HepG2 (cell line): ENCODE results near the gene MPC1. TPM values are rescaled to one million over a fixed set of nuclear protein-coding genes. Genes with fewer than 3 reads are reported as not detected.
"Not testable (repeated sequence)": the region's sequence is repeated elsewhere in the genome, so short reads cannot be mapped to it uniquely, and the experiment has no call there.

Experiments
- ADNP ChIP-seq: sonication (generic); formaldehyde crosslinking; IDR thresholded peaks from 2 replicates; pipeline ENCODE4 v1.4.0; 2020; ENCODE audit warnings: missing genetic modification reagents
- BORCS8-MEF2B ChIP-seq: sonication (generic); formaldehyde crosslinking; IDR thresholded peaks from 2 replicates; pipeline ENCODE4 v1.8.0; 2022; ENCODE audit warnings: mild to moderate bottlenecking, missing genetic modification reagents
- CREM ChIP-seq, 2 experiments: sonication (generic) in 1 of 2; formaldehyde crosslinking in 1 of 2; IDR thresholded peaks; 2 replicates each; pipeline versions ENCODE4 v1.4.0 to v1.6.1; 2016 to 2020; ENCODE audit warnings: antibody characterized with exemption in 1 of 2, mild to moderate bottlenecking in 1 of 2, missing genetic modification reagents in 1 of 2
- CSRNP1 ChIP-seq: sonication (generic); formaldehyde crosslinking; IDR thresholded peaks from 2 replicates; pipeline ENCODE4 v1.8.1; 2023; ENCODE audit warnings: mild to moderate bottlenecking, missing genetic modification reagents
- FOSL2 ChIP-seq: sonication (generic); formaldehyde crosslinking; IDR thresholded peaks from 2 replicates; pipeline ENCODE4 v1.4.0; 2020; ENCODE audit warnings: missing genetic modification reagents
- GABPA ChIP-seq, 2 experiments: IDR thresholded peaks; 2 replicates each; pipeline ENCODE4 v1.6.1; 2011 to 2016; ENCODE audit warnings: low read depth in 2 of 2, low read length in 1 of 2, missing biosample characterization in 1 of 2, missing genetic modification characterization in 1 of 2
- KAT7 ChIP-seq: IDR thresholded peaks from 2 replicates; pipeline ENCODE4 v1.6.1; 2018; ENCODE audit warnings: borderline replicate concordance, missing compliant biosample characterization
- LRRFIP1 ChIP-seq: sonication (generic); formaldehyde crosslinking; conservative IDR thresholded peaks from 2 replicates; pipeline ENCODE4 v1.4.0; 2020; ENCODE audit warnings: missing genetic modification reagents
- NAIF1 ChIP-seq: sonication (generic); formaldehyde crosslinking; IDR thresholded peaks from 2 replicates; pipeline ENCODE4 v1.5.0; 2020; ENCODE audit warnings: mild to moderate bottlenecking, missing genetic modification reagents, borderline replicate concordance
- PITX1 ChIP-seq: sonication (generic); formaldehyde crosslinking; IDR thresholded peaks from 2 replicates; pipeline ENCODE4 v1.5.1; 2020; ENCODE audit warnings: mild to moderate bottlenecking, missing genetic modification reagents
- POGZ ChIP-seq: sonication (generic); formaldehyde crosslinking; IDR thresholded peaks from 2 replicates; pipeline ENCODE4 v1.4.0; 2020; ENCODE audit warnings: mild to moderate bottlenecking, missing genetic modification reagents
- REL ChIP-seq: sonication (generic); formaldehyde crosslinking; conservative IDR thresholded peaks from 2 replicates; pipeline ENCODE4 v1.8.0; 2022; ENCODE audit warnings: mild to moderate bottlenecking, missing genetic modification reagents, moderate library complexity
- RXRA ChIP-seq: sonication (generic); formaldehyde crosslinking; IDR thresholded peaks from 2 replicates; pipeline ENCODE4 v1.5.1; 2020; ENCODE audit warnings: missing genetic modification reagents
- THRA ChIP-seq: sonication (generic); formaldehyde crosslinking; IDR thresholded peaks from 2 replicates; pipeline ENCODE4 v1.4.0; 2020; ENCODE audit warnings: missing genetic modification reagents, borderline replicate concordance
- TOE1 ChIP-seq: sonication (generic); formaldehyde crosslinking; IDR thresholded peaks from 2 replicates; pipeline ENCODE4 v1.4.0; 2020; ENCODE audit warnings: mild to moderate bottlenecking, missing genetic modification reagents
- ZBTB38 ChIP-seq: sonication (generic); formaldehyde crosslinking; IDR thresholded peaks from 2 replicates; pipeline ENCODE4 v1.5.1; 2020; ENCODE audit warnings: mild to moderate bottlenecking, missing genetic modification reagents
- ZMYM3 ChIP-seq: sonication (generic); formaldehyde crosslinking; IDR thresholded peaks from 2 replicates; pipeline ENCODE4 v1.5.1; 2020; ENCODE audit warnings: mild to moderate bottlenecking, missing genetic modification reagents
- ZNF350 ChIP-seq: sonication (generic); formaldehyde crosslinking; IDR thresholded peaks from 2 replicates; pipeline ENCODE4 v1.4.0; 2020; ENCODE audit warnings: mild to moderate bottlenecking, low read depth, missing genetic modification reagents, borderline replicate concordance
- ZNF501 ChIP-seq: sonication (generic); formaldehyde crosslinking; IDR thresholded peaks from 2 replicates; pipeline ENCODE4 v1.5.1; 2020; ENCODE audit warnings: mild to moderate bottlenecking, moderate library complexity, missing genetic modification reagents
- polyA plus RNA-seq, 8 experiments: library from polyadenylated mRNA; depleted of rRNA in 3 of 8; stranded (reverse) in 7 of 8; unstranded in 1 of 8; fragments of >200 nt; fragmentation: Illumina TruSeq in 4 of 8; extraction: Trizol in 4 of 8; gene quantifications; 2 replicates each; pipeline versions ENCODE4 v1.2.1 to v1.2.3, GENCODE V29; 2011 to 2016; ENCODE audit warnings: low read depth in 4 of 8, missing spikeins in 1 of 8, mixed read lengths in 1 of 8; ENCODE audit not compliant: insufficient read depth in 1 of 8
- total RNA-seq, 5 experiments: library from RNA; depleted of rRNA; stranded (reverse); fragments of >200 nt; fragmentation: Illumina TruSeq; extraction: Trizol; gene quantifications; 2 replicates each; pipeline ENCODE4 v1.2.3, GENCODE V29; 2016; ENCODE audit warnings: low read depth in 1 of 5

Gene MPC1
- total and polyA plus RNA-seq, 2 of the 13 experiments (the other 11 are each of a cell fraction or from before 2014, with no cell fraction given) = 189 to 214 TPM

- not testable (repeated sequence) for TF ChIP-seq GABPA (IDR thresholded peaks at IDR 0.05; ENCODE audit: low read depth, low read length); CREM (CRISPR knock-in tag; IDR thresholded peaks at IDR 0.05)
- TF ChIP-seq GABPA (CRISPR knock-in tag; IDR thresholded peaks at IDR 0.05; ENCODE audit: low read depth) = peak; percentile 23; the same call in 1 of the 2 replicates
- peak; percentile 77; the same call in 1 of the 2 replicates for TF ChIP-seq ADNP (CRISPR knock-in tag)
- TF ChIP-seq CSRNP1 = peak; percentile 56; the same call in 1 of the 2 replicates
- TF ChIP-seq TOE1 = 0 out of 2 replicates have a peak, but pooled peaks have one; percentile 15
- TF ChIP-seq CREM (IDR thresholded peaks at IDR 0.05) = peak; percentile 26; the same call in 1 of the 2 replicates
- TF ChIP-seq POGZ = peak; percentile 62
- TF ChIP-seq THRA = peak; percentile 47; the same call in 1 of the 2 replicates
- TF ChIP-seq ZNF350 (CRISPR knock-in tag) = peak; percentile 35; the same call in 1 of the 2 replicates
- TF ChIP-seq ZMYM3 (CRISPR knock-in tag) = peak; percentile 92
- TF ChIP-seq BORCS8-MEF2B (CRISPR knock-in tag) = 0 out of 2 replicates have a peak, but pooled peaks have one; percentile 16
- peak; percentile 89 for TF ChIP-seq KAT7 (CRISPR knock-in tag)
- TF ChIP-seq ZNF501 (CRISPR knock-in tag) = 0 out of 2 replicates have a peak, but pooled peaks have one; percentile 4
- 0 out of 2 replicates have a peak, but pooled peaks have one; percentile 7 for TF ChIP-seq LRRFIP1
- TF ChIP-seq RXRA (CRISPR knock-in tag) = peak; percentile 58
- 0 out of 2 replicates have a peak, but pooled peaks have one; percentile 5 for TF ChIP-seq PITX1
- TF ChIP-seq NAIF1 (CRISPR knock-in tag) = peak; percentile 74; the same call in 1 of the 2 replicates
- TF ChIP-seq REL (CRISPR knock-in tag) = 0 out of 2 replicates have a peak, but pooled peaks have one; percentile 31
- 0 out of 2 replicates have a peak, but pooled peaks have one; percentile 78 for TF ChIP-seq ZBTB38 (CRISPR knock-in tag)
- peak; percentile 11; the same call in 1 of the 2 replicates for TF ChIP-seq FOSL2 (CRISPR knock-in tag)
These were observed 1.1 kb upstream of the MPC1 start (continued) for GRCh38 chr6:166383802-166384363.
